AG09309 (cell line): ENCODE measurements around the gene SLC33A1.

Experiments
- DNase-seq: peaks from one replicate; pipeline ENCODE4 v3.0.0-alpha.2; 2010; ENCODE audit warnings: low read depth
- H3K4me3 ChIP-seq: 2 replicates; pipeline ENCODE4 v1.5.1; 2011; ENCODE audit warnings: mild to moderate bottlenecking, low read depth, low read length, moderate library complexity; ENCODE audit not compliant: control insufficient read depth
- TF ChIP-seq, protein P1 (sequence below): IDR thresholded peaks from 2 replicates; pipeline ENCODE4 v1.5.1; 2011; ENCODE audit warnings: mild to moderate bottlenecking, low read depth, low read length, inconsistent platforms; ENCODE audit not compliant: insufficient read depth, control insufficient read depth; ENCODE audit errors: missing control alignments

Gene SLC33A1

DNA sequence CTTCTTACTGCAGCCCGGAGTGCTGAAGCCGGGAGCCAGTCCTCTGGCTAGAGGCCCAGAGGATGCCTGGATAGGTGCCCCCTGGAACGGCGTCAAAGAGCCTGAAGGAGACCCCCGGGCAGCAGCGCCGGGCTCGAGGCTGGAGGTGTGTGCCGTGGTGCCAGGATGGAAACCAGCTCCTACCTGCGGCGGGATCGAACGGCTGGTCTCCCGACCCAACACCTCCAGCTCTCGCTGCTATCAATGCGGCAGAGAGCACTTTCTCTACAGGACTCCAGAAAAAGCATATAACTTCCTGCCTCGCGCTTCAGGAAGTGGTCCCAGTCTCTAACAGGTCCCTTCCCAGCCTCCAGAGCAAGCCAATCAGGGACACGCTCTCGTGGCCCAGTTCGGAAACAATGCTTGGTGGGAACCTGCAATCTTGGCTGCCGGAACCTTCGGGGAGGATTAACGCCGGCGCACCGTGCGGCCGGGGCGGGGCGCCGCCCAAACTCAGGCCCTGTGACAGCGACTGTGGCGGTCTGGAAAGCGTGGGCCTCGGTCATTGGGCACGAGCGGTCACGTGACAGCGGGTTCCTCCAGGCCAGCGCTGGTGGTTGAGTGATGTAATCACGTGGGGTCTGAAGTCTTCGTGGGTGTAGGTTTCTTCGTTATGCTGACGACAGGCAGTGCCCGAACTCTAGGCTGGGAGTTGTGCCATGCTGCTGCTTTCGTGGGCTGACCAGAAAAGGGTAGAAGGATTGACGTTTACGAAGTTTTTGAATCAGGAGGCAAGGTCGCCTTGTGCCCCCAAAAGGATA lies at the start of gene SLC33A1:
TSS of gene SLC33A1 (minus strand) at position 287 of the 800 bp plus-strand sequence. CDS start 430 bp downstream, outside the sequence.
- DNase-seq = peak; percentile 98
- H3K4me3 ChIP-seq = peak within 1 kb of the TSS; percentile 77
- TF ChIP-seq, protein P1, sequence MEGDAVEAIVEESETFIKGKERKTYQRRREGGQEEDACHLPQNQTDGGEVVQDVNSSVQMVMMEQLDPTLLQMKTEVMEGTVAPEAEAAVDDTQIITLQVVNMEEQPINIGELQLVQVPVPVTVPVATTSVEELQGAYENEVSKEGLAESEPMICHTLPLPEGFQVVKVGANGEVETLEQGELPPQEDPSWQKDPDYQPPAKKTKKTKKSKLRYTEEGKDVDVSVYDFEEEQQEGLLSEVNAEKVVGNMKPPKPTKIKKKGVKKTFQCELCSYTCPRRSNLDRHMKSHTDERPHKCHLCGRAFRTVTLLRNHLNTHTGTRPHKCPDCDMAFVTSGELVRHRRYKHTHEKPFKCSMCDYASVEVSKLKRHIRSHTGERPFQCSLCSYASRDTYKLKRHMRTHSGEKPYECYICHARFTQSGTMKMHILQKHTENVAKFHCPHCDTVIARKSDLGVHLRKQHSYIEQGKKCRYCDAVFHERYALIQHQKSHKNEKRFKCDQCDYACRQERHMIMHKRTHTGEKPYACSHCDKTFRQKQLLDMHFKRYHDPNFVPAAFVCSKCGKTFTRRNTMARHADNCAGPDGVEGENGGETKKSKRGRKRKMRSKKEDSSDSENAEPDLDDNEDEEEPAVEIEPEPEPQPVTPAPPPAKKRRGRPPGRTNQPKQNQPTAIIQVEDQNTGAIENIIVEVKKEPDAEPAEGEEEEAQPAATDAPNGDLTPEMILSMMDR = no peak

DNA sequence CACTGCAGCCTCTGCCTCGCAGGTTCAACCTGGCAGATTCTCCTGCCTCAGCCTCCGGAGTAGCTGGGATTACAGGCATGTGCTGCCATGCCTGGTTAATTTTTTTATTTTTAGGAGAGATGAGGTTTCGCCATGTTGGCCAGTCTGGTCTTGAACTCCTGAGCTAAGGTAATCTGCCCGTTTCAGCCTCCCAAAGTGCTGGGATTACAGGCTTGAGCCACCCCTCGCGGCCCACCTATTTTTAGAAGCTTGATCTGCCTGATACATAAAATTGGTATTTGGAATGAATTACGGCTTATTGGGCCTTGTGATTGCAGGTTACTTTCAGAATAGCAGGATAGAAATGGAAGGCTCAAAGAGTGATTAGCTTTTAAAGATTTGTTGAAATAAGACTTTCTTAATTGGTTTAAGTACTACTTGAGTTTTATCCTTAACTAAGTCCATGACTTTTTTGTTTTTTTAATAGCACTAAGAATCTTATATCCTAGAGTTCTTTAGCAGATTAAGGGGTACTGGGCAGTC lies 41.2 kb upstream of the SLC33A1 start:
- H3K4me3 ChIP-seq = no peak overlapping the region
- DNase-seq = no peak
- TF ChIP-seq, protein P1 = no peak

DNA sequence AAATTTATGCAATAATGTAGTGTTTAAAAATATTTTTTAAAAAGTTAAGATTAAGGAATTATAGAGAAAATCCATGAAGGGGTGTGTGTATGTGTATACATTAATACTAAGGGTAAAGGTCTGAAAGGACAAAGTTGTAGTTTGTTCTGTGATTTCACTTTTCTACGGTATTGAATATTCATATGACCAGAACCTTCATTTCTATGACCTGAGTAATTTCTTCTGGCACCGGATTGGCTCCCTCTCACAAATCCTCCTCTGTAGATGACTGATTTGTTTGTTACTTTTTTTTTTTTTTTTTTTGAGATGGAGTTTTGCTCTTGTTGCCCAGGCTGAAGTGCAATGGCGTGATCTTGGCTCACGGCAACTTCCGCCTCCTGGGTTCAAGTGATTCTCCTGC lies 37.1 kb upstream of the SLC33A1 start:
- no peak for DNase-seq
- no peak overlapping the region for H3K4me3 ChIP-seq
- TF ChIP-seq, protein P1 = no peak

DNA sequence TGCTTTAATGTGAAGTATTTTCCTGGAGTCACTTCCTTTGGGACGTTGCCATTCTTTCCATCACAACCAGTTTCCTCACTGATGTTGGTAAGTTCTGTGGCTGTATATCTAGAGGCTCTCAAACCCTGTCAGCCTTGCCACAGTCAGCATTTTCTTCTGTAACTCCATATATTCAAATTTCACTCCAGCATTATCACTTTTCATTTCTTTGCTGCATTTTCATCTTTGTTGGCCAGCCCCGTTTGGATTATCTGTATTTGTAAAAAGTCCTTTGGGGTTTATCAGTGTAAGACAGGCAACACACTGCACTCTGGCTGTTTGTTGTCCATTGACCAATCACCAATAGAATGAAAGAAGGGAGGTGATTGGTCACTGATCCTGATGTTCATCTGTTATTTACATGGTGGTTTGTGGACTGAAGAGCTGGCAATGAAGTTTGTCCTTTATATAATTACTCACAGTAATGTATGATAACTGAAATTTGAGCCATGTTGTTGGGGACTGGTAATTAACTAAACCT lies 36.5 kb upstream of the SLC33A1 start:
- TF ChIP-seq, protein P1 = no peak
- H3K4me3 ChIP-seq = no peak overlapping the region
- DNase-seq = no peak

DNA sequence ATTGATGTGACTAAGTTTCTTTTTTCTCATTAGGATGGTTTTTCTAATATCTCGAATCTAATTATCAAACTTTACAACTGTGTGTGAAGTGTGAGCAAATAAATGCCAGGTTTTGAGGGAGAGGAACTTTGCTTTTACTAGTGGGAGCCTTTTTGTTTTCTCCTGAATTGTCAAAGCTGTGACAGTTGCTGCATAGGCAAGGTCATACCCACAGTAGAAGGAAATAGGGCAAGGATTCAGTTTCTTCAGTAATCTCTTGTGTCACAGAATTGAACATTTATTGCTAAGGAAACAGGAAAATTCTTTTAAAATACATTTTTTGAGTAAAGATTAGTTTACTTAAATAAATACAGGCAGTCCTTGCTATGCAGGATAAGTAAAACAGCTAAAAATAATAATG lies 35.7 kb upstream of the SLC33A1 start:
- no peak for DNase-seq
- no peak overlapping the region for H3K4me3 ChIP-seq
- TF ChIP-seq, protein P1 = no peak

DNA sequence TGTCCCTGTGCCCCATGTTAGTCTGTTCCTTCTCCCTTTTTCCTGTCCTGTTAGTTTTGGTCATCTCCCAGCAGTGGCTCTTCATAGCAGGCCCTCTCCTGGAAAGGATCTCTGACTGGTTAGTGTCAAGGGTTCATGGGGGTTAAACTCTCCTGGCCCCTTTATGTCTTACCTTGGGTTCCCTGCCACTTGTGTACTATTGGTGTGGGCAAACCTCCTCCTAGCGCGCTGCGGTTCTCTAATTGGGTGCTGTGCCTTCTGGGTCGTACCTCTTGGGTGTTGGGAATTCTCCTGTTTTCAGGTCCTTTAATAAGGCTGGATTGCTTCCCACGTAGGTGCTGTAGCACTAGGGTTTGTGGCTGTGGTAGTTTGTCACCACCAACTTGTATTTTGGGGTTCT lies 35.0 kb upstream of the SLC33A1 start:
- no peak overlapping the region for H3K4me3 ChIP-seq
- TF ChIP-seq, protein P1 = no peak
- DNase-seq = no peak
